ENCODE measurements around the gene SRPX. TPM values are rescaled to one million over a fixed set of nuclear protein-coding genes. Genes with fewer than 3 reads are reported as not detected.

SRPX gene
- total and polyA plus RNA-seq, 2 donors from 2014 or later: 6.1 to 39.2 TPM

DNA sequence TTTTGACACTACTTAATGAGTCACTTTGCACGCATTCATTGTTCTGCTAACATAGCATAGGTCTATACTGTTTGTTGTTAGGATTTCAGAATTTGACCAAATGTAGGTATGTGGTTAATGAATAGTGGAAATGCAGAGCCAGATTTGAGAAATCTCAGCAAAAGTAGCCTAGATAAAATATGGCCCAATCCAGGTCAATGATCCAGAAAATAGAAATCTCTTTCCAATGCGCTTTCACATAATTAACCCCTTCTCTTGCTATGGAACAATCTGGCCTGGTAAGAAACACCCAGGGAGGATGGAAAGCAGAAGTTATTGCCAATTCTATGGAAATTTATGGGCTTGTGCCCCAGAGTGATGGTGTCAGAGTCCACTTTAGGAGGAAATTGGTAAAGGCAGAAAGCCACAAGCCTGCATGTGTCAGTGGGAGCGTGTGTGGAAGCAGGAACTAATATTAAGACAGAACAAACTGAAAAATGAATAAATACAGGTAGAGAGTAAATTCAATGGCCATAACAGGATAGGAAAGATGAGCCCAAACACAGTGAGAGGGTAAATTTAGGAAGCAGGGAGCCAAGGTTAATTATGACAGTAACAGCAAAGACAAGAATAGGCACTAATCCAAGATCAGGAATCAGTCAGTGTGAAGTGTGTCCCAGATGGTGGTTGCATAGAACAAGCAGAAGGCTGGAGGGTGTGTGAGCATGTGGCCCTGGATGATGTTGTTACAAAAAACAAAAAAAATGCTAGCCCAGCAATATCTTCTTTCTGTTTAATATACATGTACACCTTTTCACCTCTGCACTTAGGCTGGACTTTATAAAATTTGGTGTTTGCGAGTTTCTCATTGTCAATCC is 111.4 kb downstream of the SRPX start:
- Histone ChIP-seq H3K27ac (ENCODE audit: low read depth in 2 of 2, low read length in 2 of 2) (no peak overlapping the region), H3K4me3 (ENCODE audit: low read length in 3 of 3) (no peak overlapping the region), H3K27me3 (ENCODE audit: control insufficient read depth, insufficient read depth, low read length) (no peaks in the 10 kb centered on the region), H3K4me1 (ENCODE audit: control insufficient read depth in 2 of 3, insufficient read depth in 2 of 3, low read depth in 1 of 3, low read length in 3 of 3) (no peaks in the 10 kb centered on the region), H3K9me3 (ENCODE audit: control insufficient read depth in 2 of 3, insufficient read depth in 1 of 3, low read length in 3 of 3) (no peaks in the 10 kb centered on the region), H3K9ac (ENCODE audit: low read length in 3 of 3) (no peak overlapping the region), H3K36me3 (ENCODE audit: control insufficient read depth in 2 of 3, insufficient read depth in 3 of 3, low read length in 3 of 3) (no peaks in the 10 kb centered on the region)
- intact Hi-C loops (cut with DNase I): no loop called here
- TF ChIP-seq, protein P1, sequence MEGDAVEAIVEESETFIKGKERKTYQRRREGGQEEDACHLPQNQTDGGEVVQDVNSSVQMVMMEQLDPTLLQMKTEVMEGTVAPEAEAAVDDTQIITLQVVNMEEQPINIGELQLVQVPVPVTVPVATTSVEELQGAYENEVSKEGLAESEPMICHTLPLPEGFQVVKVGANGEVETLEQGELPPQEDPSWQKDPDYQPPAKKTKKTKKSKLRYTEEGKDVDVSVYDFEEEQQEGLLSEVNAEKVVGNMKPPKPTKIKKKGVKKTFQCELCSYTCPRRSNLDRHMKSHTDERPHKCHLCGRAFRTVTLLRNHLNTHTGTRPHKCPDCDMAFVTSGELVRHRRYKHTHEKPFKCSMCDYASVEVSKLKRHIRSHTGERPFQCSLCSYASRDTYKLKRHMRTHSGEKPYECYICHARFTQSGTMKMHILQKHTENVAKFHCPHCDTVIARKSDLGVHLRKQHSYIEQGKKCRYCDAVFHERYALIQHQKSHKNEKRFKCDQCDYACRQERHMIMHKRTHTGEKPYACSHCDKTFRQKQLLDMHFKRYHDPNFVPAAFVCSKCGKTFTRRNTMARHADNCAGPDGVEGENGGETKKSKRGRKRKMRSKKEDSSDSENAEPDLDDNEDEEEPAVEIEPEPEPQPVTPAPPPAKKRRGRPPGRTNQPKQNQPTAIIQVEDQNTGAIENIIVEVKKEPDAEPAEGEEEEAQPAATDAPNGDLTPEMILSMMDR (IDR thresholded peaks at IDR 0.05; ENCODE audit: borderline replicate concordance, extremely low read depth, insufficient read depth): no peak
- no peak for DNase-seq
- FAIRE-seq: no peak

DNA sequence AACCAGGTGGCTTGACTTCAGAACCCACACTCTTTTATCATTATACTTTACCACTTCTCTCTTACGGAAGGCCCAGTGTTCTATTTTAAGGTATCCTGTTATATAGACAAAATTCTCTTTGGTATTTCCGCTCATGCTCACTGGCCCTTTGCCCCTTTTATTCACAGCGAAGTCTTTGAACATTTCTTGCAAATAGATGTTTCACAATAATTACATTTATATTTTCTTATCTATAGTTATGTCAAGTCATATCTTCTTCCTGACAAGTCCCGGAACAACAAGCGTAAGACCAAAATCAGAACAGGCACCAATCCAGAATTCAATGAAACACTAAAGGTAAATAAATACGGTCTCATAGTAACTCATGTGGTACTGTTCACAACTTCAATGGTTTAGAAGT is 112.3 kb downstream of the SRPX start:
- no peak overlapping the region for H3K9ac ChIP-seq (ENCODE audit: low read length in 3 of 3)
- TF ChIP-seq, protein P1 (IDR thresholded peaks at IDR 0.05; ENCODE audit: borderline replicate concordance, extremely low read depth, insufficient read depth): no peak
- H3K4me3 ChIP-seq (ENCODE audit: low read length in 3 of 3): no peak overlapping the region
- H3K4me1 ChIP-seq (ENCODE audit: control insufficient read depth in 2 of 3, insufficient read depth in 2 of 3, low read depth in 1 of 3, low read length in 3 of 3): no peaks in the 10 kb centered on the region
- no peaks in the 10 kb centered on the region for H3K36me3 ChIP-seq (ENCODE audit: control insufficient read depth in 2 of 3, insufficient read depth in 3 of 3, low read length in 3 of 3)
- peak in 1 of 5 donors; percentile 4 for DNase-seq
- H3K27ac ChIP-seq (ENCODE audit: low read depth in 2 of 2, low read length in 2 of 2): no peak overlapping the region
- H3K9me3 ChIP-seq (ENCODE audit: control insufficient read depth in 2 of 3, insufficient read depth in 1 of 3, low read length in 3 of 3): no peaks in the 10 kb centered on the region
- FAIRE-seq: peak; percentile 41
- intact Hi-C loops (cut with DNase I): no loop called here
- H3K27me3 ChIP-seq (ENCODE audit: control insufficient read depth, insufficient read depth, low read length): no peaks in the 10 kb centered on the region

DNA sequence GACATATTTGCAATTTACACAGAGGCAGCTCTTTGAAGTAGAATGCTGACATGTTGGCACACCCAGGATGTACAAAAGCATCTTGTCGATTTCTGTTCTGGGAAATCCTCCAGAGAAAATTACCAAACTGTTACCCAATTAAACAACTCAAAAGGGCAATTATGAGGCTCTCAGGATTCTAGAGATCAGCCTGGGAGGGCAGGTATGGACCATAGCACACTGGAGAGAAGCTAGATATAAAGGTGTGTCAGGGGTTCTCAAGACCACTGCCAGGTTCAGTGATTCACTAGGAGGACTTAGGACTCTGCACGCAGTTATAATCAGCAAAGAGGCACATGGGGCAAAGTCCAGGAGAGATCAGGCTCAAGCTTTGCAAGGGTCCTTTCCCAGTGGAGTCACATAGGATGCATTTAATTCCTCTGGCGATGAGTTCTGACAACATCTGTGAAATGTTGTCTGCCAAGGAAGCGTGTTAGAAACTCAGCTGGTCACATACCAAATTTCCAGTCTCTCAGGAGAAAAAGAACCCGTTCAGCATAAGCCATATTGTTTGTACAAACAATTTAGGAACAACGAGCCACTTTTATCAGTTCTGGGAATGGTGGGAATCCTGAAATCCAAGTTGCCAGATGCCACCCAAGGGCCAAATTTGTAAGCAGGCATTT is 113.5 kb downstream of the SRPX start:
- H3K9ac ChIP-seq (ENCODE audit: low read length in 3 of 3): no peak overlapping the region
- DNase-seq (peak in 1 of 5 donors; percentile 5), FAIRE-seq (no peak)
- no peaks in the 10 kb centered on the region for H3K36me3 ChIP-seq (ENCODE audit: control insufficient read depth in 2 of 3, insufficient read depth in 3 of 3, low read length in 3 of 3)
- no peaks in the 10 kb centered on the region for H3K27me3 ChIP-seq (ENCODE audit: control insufficient read depth, insufficient read depth, low read length)
- H3K4me1 ChIP-seq (ENCODE audit: control insufficient read depth in 2 of 3, insufficient read depth in 2 of 3, low read depth in 1 of 3, low read length in 3 of 3): no peaks in the 10 kb centered on the region
- no peaks in the 10 kb centered on the region for H3K9me3 ChIP-seq (ENCODE audit: control insufficient read depth in 2 of 3, insufficient read depth in 1 of 3, low read length in 3 of 3)
- intact Hi-C loops (cut with DNase I): no loop called here
- no peak overlapping the region for H3K4me3 ChIP-seq (ENCODE audit: low read length in 3 of 3)
- TF ChIP-seq, protein P1 (IDR thresholded peaks at IDR 0.05; ENCODE audit: borderline replicate concordance, extremely low read depth, insufficient read depth): no peak
- H3K27ac ChIP-seq (ENCODE audit: low read depth in 2 of 2, low read length in 2 of 2): no peak overlapping the region
